Islet of Langerhans (tissue), 1 donor: ENCODE data around the gene BACH2.
A peak's percentile ranks its signal among the peaks of the same experiment; 100 is the strongest.
"Not testable (repeated sequence)": the region's sequence is repeated elsewhere in the genome, so short reads cannot be mapped to it uniquely, and the experiment has no call there.

ENCODE experiments used
- FAIRE-seq: peaks from one replicate; lab custom pipeline; 2011; peaks lifted over from hg19 to GRCh38; lab: Jason Lieb, UNC

BACH2 gene

DNA sequence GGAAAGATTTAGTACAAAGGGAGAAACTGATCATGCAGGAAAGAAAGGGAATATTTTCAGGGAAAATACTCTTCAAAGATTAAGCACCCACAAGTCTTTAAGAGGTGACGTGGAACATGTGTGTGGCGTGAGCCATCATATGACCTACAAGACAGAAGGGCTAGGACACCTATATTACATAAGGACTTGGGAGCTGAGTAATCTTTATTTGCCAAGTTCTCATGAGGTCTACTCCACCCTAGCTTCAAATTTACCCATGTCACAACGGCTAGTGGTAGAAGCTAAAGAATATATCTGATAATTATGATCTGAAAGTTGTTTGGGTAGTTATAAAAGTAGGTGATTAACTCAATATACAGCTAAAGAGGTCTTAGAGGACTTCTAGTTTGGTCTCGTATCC lies 234.6 kb downstream of the BACH2 start:
- FAIRE-seq, result no peak

DNA sequence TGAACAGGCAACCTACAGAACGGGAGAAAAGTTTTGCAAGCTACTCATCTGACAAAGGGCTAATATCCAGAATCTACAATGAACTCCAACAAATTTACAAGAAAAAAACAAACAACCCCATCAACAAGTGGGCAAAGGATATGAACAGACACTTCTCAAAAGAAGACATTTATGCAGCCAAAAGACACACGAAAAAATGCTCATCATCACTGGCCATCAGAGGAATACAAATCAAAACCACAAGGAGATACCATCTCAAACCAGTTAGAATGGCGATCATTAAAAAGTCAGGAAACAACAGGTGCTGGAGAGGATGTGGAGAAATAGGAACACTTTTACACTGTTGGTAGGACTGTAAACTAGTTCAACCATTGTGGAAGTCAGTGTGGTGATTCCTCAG lies 237.5 kb downstream of the BACH2 start:
- not testable (repeated sequence) for FAIRE-seq

DNA sequence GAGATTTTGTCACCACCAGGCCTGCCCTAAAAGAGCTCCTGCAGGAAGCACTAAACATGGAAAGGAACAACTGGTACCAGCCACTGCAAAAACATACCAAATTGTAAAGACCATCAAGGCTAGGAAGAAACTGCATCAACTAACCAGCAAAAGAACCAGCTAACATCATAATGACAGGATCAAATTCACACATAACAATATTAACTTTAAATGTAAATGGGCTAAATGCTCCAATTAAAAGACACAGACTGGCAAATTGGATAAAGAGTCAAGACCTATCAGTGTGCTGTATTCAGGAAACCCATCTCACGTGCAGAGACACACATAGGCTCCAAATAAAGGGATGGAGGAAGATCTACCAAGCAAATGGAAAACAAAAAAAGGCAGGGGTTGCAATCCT lies 240.7 kb downstream of the BACH2 start:
- FAIRE-seq, result not testable (repeated sequence)

DNA sequence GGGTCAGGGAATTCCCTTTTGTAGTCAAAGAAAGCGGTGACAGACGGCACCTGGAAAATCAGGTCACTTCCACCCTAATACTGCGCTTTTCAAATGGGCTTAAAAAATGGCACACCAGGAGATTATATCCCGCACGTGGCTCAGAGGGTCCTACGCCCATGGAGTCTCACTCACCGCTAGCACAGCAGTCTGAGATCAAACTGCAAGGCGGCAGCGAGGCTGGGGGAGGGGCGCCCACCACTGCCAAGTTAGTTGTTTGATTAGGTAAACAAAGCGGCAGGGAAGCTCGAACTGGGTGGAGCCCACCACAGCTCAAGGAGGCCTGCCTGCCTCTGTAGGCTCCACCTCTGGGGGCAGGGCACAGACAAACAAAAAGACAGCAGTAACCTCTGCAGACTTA lies 242.4 kb downstream of the BACH2 start:
- not testable (repeated sequence) for FAIRE-seq

DNA sequence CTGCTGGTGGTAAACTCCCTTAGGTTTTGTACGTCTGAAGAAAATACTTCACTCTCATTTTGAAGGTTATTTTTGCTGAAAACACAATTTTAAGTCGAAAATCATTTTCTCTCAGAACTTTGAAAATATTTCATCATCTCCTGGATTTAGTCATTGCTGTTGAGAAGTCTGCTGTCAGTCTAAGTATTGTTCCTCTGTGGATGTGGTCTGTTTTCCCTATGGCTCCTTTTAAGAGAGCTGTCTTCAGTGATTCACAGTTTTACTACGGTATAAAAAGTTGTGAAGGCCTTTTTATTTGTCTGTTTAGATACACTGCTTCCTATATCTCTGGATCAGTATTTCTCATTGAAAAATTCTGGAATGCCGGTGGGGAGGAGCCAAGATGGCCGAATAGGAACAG lies 243.0 kb downstream of the BACH2 start:
- FAIRE-seq, result no peak

DNA sequence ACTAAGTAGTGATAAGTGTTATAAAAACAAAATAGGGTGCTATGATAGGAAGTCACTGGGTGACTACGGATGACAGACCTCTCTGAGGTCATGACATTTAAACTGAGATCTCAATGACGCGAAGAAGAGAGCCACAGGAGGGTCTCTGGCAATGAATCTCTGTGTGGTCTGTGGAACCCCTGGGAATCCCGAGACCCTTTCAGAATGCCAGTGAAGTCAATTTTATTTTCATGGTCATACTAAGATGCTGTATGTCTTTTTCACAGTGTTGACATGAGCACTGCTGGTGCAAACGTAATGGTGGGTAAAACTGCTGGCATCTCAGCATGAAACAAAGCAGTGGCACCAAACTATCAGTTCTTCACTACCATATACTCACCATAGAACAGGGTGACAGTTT lies 247.3 kb downstream of the BACH2 start:
- no peak for FAIRE-seq

DNA sequence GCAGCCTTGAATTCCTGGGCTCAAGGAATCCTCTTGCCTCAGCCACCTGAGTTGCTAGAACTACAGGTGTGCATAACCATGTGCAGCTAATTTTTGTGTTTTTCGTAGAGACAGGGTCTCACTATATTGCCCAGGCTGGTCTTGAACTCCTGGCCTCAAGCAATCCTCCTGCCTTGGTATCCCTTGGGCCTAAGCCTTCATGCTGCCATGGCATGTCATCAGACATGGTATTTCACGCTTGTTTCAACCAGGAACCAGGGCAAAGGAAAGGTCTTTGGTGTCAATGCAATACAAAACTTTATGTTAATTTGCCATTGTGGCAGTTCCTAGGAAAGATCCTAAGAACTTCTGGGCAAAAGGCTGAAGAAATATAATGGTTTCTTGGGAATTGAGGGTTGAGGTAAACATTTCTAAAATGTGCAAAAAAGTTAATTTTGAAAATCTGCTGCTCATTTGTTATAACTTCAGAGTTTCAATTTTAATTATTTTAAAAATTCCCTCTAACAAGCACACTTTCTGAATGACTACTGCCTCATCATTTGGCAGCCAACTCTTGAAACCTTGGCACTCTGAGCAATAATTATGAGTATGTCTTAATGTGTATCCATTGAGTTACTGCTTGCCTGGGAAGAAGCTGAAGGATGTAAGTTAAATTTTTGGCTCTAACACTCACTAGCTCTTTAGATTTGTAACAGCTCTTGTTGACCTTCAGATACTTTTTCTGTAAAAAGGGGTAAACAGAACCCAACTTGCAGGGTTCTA lies 248.3 kb downstream of the BACH2 start:
- no peak for FAIRE-seq

DNA sequence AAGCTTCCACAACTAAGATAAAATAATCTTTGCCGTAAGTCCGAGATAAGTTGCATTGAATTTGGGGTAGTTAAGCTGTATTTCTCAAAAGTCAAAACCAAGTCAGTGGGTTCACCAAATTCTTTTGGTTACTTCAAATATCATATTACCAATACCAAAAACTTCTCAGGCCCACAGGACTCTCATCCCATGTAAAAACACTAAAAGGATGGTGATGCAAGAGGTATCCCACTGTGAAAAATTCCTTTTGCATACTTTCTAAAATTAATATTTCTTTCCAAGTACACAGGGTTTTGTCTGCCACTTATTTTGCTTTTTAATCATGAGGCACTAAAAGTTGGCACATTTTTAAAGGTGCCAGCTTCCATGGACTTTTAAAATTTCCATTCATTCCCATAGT lies 251.1 kb downstream of the BACH2 start:
- no peak for FAIRE-seq

DNA sequence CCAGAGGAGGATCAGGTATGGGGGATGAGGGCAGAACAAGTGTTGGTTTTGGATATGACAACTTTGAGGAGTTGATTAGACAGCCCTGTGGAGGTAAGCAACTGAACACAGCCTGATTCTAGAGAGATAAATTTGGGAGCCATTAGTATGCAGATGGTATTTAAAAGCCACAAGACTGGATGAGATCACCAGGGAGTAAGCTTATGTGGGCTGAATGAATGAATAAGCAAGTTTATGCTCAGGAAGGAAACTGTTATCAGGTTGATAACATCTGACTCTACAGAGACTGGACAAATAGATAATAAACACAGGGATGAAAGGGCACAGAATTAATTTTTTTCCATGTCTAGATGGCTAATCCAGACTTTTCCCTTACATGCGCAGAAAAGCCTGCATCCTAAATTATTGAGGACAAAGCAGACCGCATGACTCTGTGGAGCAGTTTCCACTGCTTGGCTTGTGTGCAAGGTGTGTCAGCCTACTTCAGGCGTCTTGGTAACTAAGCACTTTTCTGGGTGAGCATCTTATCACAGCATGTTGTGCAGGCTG lies 251.7 kb downstream of the BACH2 start:
- FAIRE-seq, result no peak

DNA sequence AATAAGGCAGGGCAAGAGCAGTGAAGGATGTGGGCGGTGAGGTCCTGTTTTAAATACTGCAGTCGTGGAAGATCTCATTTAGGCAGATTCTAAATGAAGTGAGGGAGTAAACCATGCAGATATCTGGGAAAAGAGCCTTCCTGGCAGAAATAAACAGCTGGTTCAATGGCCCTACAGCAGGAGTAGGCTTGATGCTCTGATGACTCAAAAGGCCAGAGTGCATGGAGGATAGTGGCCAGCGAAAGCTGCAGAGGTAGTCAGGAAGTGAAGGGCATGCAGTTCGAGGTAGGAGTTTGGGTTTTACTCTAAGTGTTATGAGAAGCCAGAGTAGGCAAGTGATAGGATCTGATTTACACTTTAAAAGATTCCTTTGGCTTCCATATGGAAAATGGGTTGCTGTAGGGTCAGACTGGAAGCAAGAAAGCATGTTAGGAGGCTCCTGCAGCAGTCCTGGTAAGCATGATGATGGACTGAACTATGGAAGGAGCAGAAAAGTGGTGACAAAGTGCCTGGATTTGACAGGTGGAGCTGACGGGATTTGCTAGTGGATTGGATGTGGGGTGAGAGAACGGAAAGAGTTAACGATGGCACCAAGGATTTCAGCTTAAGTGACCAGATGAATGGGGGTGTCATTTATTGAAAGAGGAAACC lies 252.3 kb downstream of the BACH2 start:
- FAIRE-seq, result no peak

DNA sequence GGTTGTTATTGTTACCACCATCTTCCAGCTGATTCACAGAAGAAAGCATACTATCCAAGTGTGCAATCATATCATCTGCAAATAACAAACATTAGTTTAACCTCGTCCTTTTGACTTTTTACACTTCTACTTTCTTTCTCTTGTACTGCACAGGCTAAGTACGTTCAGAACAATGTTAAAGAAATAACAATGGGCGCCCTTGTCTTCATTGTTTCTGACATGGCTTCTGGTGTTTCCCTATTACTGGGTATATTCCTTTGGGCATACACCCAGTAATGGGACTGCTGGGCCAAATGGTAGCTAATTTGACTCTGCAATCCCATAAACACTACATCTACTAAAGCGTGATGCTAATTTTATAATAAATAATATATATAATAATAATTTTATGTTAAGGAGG lies 255.7 kb downstream of the BACH2 start:
- no peak for FAIRE-seq

DNA sequence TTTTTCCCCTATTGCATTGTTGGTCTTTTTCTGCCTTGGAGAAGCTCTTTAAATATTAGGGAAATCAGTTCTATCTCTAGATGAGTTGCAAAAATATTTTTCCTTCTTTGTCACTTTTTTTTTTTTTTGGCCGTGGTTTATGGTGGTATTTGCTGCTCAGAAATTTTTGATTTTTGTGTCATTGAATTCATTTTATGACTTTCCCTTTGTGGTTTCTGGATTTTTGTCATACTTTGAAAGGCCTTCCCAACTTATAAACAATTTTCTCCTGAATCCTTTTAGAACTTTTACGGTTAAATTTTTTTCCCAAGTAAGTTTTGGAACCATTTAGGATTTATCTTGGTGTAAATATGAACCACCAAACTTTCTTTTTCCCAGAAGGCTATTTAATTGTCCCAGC lies 256.7 kb downstream of the BACH2 start:
- no peak for FAIRE-seq

DNA sequence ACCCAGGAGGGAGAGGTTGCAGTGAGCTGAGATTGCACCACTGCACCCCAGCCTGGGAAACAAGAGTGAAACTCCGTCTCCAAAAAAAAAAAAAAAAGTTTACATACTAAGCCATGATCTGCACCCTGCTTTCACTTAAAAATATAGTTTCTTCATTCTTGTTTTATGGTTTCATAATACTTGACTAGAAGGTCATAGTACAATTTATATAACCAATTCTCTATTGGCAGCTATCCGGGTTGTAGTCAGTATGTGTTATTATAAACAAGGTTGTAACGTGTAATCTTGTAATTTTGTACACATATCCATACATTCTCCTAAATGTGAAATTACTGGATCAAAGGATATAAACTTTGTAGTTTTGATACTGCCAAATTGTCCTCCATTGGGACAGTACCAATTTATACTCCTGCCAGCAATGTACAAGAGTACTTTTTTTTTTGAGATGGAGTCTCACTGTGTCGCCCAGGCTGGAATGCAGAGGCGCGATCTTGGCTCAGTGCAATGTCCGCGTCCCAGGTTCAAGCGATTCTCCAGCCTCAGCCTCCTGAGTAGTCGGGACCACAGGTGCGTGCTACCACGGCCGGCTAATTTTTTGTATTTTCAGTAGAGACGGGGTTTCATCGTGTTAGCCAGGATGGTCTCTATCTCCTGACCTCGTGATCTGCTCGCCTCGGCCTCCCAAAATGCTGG lies 257.5 kb downstream of the BACH2 start:
- no peak for FAIRE-seq

DNA sequence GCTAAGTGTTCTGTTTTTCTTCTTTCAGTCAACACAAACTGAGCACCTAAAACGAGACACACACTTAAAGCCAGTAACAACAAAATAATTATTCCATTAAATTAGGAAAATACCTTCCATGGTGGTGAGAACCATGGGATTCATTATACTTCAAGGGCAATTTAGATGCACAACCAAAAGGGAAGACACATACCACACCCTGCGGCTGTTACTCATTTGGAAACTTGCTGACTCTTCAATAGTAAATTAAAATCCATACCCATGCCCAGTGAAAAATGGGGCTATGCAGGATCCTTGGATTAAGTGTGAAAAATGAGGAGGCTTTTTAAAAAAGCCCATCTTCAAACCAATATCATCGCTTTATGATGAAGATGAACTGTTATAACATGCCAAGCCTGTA lies 259.7 kb downstream of the BACH2 start:
- no peak for FAIRE-seq

DNA sequence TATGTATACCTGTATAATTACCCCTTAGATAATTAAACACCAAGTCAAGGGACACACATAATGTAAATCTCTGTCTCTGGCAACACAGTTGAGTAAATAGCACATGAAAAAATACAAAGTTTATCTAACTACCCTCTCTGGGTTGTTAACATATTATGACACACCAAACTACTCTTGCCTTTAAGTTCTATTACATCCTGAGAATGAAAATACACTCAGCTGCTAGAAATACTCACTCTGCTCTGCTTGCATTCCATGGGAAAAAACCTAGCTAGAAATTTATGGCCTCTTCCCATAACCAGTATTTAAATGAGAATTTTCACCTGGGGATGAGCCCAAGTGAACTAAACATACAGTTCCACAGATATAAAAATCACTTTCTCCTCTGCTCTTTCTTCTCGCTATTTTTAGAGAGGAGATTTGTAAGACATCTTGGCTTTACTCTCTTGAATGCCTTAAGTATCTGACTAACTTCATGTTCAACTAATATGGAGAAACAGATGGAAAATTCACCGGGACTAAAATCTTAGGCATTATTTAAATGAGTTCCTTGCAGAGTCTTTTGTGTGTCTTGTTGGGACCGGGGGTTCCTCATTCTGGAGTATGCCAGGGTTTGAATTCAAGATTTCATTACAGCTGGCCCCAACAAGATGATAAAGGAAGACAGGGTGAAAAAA lies 261.5 kb downstream of the BACH2 start:
- no peak for FAIRE-seq

DNA sequence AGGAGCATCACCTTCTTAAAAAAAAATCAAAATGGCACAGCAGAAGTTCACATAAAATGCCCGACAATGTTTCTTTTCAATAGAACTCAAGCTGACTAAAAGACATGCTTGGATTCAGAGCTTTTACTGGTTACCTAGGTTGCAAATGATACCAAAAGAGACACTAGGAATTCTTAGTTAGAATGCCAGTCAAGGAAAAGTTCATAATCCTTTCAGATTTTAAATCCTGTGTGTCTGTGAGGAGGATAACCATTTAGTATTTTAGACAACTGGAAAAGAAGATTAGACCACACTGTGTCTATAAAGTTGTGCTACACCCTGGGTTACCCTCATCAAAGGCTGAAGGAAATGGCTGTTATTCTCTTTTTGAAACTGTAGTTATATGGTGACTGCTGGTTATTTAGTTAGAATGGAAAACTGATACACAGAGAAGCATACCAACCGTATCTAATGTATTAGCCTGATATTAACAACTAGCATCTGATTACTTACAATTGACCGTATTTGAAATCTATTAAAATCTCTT lies 262.8 kb downstream of the BACH2 start:
- FAIRE-seq, result peak; percentile 77

DNA sequence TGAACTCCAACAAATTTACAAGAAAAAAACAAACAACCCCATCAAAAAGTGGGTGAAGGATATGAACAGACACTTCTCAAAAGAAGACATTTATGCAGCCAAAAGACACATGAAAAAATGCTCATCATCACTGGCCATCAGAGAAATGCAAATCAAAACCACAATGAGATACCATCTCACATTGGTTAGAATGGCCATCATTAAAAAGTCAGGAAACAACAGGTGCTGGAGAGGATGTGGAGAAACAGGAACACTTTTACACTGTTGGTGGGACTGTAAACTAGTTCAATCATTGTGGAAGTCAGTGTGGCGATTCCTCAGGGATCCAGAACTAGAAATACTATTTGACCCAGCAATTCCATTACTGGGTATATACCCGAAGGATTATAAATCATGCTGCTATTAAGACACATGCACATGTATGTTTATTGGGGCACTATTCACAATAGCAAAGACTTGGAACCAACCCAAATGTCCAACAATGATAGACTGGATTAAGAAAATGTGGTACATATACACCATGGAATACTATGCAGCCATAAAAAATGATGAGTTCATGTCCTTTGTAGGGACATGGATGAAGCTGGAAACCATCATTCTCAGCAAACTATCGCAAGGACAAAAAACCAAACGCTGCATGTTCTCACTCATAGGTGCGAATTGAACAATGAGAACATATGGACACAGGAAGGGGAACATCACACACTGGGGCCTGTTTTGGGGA lies 264.0 kb downstream of the BACH2 start:
- FAIRE-seq, result not testable (repeated sequence)

DNA sequence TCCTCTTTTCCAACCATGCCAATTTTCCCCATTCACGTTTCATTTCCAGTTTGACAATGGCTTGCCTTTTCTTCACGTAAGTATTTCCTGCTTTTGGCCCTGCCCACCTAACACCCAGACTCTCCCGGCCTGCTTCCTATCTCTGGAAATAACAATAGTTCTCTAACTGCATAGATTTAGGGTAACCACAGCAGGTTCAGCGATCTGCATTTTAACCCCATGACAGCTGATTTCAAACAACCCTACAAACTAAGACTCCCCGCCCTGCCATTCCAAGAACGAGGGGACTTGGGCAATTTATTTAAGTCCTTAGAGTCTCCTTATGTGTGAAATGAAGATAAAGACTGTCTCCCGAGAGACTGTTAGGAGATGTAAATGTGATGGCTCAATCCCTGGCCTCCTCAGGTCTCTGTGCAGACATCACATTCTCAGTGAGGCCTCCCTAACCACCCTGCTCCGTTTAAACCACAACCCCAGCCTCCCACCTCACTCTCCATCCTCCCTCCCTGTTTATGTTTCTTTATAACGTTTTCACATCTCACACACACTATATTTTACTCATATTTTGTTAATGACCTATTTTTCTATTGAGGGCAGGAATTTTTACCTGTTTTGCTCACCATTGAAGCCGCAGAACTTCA lies 267.5 kb downstream of the BACH2 start:
- FAIRE-seq, result no peak

DNA sequence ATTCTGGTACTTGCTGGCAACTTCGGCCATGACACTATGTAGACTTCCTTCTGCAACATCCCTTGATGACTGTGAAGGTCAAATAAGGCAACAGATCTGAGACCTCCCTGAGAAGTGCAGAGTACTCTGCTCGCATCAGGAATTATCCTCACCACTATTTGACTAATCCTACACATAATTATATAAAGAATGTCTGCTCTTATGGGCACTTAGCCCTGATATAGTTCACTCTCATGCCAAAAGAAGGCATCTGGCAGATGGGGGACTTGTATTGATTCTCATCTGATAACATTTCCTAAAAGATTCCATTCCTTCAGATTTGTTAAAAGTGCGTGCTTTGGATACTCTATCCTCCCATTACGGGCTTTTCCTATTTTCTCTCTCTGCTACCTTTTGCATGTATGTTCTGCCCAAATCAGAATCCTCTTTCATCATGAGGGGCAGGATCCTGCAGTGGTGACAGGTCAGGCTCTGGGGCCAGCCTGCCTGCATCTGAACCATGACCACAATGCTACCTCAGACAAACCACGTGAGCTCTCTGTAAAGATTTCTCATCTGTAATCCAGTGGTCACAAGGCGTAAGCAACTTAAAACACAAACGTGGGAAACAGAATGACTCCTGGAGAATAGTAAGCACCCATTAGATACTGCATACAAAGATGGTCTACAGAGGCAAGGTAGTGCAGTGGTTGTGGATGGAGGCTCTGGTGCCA lies 268.4 kb downstream of the BACH2 start:
- FAIRE-seq, result no peak

DNA sequence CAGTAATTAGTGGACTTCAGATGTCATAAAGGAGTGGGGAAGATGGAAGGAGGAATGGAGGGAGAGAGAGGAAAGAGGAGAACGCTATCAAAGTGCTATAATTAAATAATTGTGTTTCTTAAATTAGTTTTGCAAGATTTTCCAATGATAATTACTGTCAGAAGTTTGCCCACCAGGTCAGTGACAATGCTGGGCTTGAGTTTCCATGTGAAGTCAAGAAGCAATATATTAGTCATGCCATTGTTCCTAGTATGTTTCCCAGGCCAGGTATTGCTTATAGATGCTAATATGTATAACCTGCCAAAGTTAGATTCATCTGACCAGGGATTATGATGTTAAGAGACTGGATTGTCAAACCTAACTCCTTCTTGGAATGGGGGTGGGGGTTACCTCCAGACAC lies 270.4 kb downstream of the BACH2 start:
- no peak for FAIRE-seq
